ENCODE measurements around the gene ITGA1.

ITGA1 gene

DNA sequence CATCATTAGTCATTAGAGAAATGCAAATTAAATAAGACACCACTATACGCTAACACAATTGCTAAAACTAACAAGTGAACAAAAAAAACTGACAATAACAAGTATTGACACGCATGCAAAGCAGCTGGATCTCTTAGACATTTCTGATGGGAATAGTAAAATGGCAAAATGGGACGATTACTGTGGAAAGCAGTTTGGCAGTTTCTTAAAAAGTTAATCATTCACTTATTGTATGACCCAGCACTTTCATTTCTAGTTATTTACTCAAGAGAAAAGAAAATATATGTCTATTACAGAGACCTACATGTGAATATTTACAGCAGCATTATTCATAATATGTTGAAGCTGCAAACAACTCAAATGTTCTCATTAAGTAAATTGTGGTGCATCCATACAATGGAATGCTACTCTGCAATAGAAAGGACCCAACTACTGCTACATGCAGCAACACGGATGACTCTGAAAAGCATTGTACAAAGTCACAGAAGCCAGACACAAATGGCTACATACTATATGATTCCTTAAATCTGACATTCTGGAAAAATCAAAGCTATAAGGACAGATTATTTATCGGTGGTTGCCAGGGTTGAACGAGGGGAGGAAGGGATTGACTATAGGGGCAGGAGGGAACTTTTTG is 104.6 kb downstream of the ITGA1 start:
- H3K79me1 ChIP-seq (ENCODE audit: low read depth, low read length), result no peaks in the 10 kb centered on the region
- H3K27ac ChIP-seq (replicated peaks; ENCODE audit: low read length), result no peak overlapping the region

DNA sequence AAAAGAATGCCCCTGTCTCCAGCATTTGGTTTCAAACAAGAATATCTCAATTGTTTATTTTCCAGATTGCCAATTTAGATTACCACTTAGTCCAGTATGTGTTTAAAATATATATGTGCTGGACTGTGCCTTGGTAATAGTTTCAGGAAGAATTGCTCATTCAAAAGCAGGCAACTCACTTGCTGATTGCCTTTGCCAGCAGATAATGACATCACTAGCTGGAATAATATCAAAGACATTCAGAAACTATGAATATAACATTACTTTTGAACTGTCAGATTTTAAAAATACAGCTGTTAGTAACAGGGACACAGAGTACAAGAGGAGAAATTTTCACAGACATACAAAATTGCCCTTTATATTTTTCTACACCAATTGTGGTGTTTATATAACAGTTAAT is 105.4 kb downstream of the ITGA1 start:
- Histone ChIP-seq H2BK5ac (ENCODE audit: low read length) (no peak overlapping the region), H3K23ac (ENCODE audit: low read depth, low read length, poor library complexity) (no peak overlapping the region), H2AK5ac (ENCODE audit: low read depth, low read length) (no peak overlapping the region), H2AFZ (ENCODE audit: low read length) (no peak overlapping the region), H3K9me3 (replicated peaks in 1 of 2; ENCODE audit: control insufficient read depth in 2 of 2, insufficient read depth in 1 of 2, low read depth in 1 of 2, low read length in 2 of 2) (no peaks in the 10 kb centered on the region), H3K9ac (ENCODE audit: low read depth, low read length, poor library complexity) (no peak overlapping the region), H3K4me2 (ENCODE audit: insufficient read depth, low read length, poor library complexity, severe bottlenecking) (no peak overlapping the region), H3K27ac (replicated peaks; ENCODE audit: low read length) (no peak overlapping the region), H2BK120ac (ENCODE audit: low read depth, low read length) (no peak overlapping the region), H3K4ac (ENCODE audit: low read length) (no peak overlapping the region), H3K79me1 (ENCODE audit: low read depth, low read length) (no peaks in the 10 kb centered on the region), H2BK15ac (ENCODE audit: low read length) (no peak overlapping the region), H3K4me3 (ENCODE audit: low read length in 2 of 2) (no peak overlapping the region), H4K8ac (ENCODE audit: low read depth, low read length) (no peak overlapping the region), H3K14ac (ENCODE audit: low read length) (no peak overlapping the region), H2BK12ac (ENCODE audit: low read length) (no peak overlapping the region), H3K27me3 (ENCODE audit: control insufficient read depth in 3 of 3, insufficient read depth in 3 of 3, low read depth in 1 of 3, low read length in 3 of 3) (no peaks in the 10 kb centered on the region), H3K18ac (ENCODE audit: low read length) (no peak overlapping the region), H3K36me3 (replicated peaks in 1 of 2; ENCODE audit: control insufficient read depth in 2 of 2, insufficient read depth in 2 of 2, low read length in 2 of 2) (no peaks in the 10 kb centered on the region), H3K4me1 (ENCODE audit: control insufficient read depth in 2 of 2, insufficient read depth in 1 of 2, low read depth in 1 of 2, low read length in 2 of 2) (peaks cover 0 to 2% of the 10 kb centered on the region in 2 donors), H4K91ac (ENCODE audit: low read depth, low read length, poor library complexity) (no peak overlapping the region)
- DNase-seq (ENCODE audit: low spot score), result no peak

More for the DNA sequence above, 104.6 kb downstream of the ITGA1 start:
- H3K4me2 ChIP-seq (ENCODE audit: insufficient read depth, low read length, poor library complexity, severe bottlenecking), result no peak overlapping the region
- no peaks in the 10 kb centered on the region for H3K27me3 ChIP-seq (ENCODE audit: control insufficient read depth in 3 of 3, insufficient read depth in 3 of 3, low read depth in 1 of 3, low read length in 3 of 3)
- no peak overlapping the region for H4K8ac ChIP-seq (ENCODE audit: low read depth, low read length)
- peaks cover 0 to 2% of the 10 kb centered on the region in 2 donors for H3K4me1 ChIP-seq (ENCODE audit: control insufficient read depth in 2 of 2, insufficient read depth in 1 of 2, low read depth in 1 of 2, low read length in 2 of 2)
- no peaks in the 10 kb centered on the region for H3K36me3 ChIP-seq (replicated peaks in 1 of 2; ENCODE audit: control insufficient read depth in 2 of 2, insufficient read depth in 2 of 2, low read length in 2 of 2)
- no peak overlapping the region for H2AFZ ChIP-seq (ENCODE audit: low read length)
- H2BK120ac ChIP-seq (ENCODE audit: low read depth, low read length), result no peak overlapping the region
- H3K14ac ChIP-seq (ENCODE audit: low read length), result no peak overlapping the region
- no peak overlapping the region for H3K23ac ChIP-seq (ENCODE audit: low read depth, low read length, poor library complexity)
- no peak overlapping the region for H2BK5ac ChIP-seq (ENCODE audit: low read length)
- no peak overlapping the region for H3K18ac ChIP-seq (ENCODE audit: low read length)
- DNase-seq (ENCODE audit: low spot score), result no peak
- H2BK15ac ChIP-seq (ENCODE audit: low read length), result no peak overlapping the region
- H4K91ac ChIP-seq (ENCODE audit: low read depth, low read length, poor library complexity), result no peak overlapping the region
- no peak overlapping the region for H2AK5ac ChIP-seq (ENCODE audit: low read depth, low read length)
- H3K9ac ChIP-seq (ENCODE audit: low read depth, low read length, poor library complexity), result no peak overlapping the region
- no peak overlapping the region for H3K4me3 ChIP-seq (ENCODE audit: low read length in 2 of 2)
- H3K4ac ChIP-seq (ENCODE audit: low read length), result no peak overlapping the region
- H2BK12ac ChIP-seq (ENCODE audit: low read length), result no peak overlapping the region
- no peaks in the 10 kb centered on the region for H3K9me3 ChIP-seq (replicated peaks in 1 of 2; ENCODE audit: control insufficient read depth in 2 of 2, insufficient read depth in 1 of 2, low read depth in 1 of 2, low read length in 2 of 2)
- WGBS, 2 donors (ENCODE audit: extremely low coverage in 2 of 2, insufficient read length in 2 of 2, insufficient replicate concordance in 1 of 2), result no CpG with 5 or more reads among the region's 6 CpGs

DNA sequence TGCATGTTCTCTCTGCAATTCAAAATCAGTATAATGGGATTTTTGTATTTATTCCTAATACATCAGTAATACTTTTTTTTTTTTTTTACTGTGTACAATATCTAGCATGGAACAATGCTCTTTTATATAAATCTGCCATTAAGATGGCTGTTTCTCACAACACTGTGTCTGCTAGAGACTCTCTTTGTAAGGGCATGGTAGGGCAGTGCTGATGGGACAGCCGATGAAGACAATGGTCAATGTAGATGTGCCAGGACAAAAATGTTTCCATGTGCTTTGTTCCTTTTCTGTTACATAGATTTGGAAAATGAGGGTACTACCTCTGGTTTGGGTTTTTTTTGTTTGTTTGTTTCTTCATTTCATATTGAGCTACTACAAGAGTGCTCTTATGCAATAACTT is 106.1 kb downstream of the ITGA1 start:
- Histone ChIP-seq H3K79me1 (ENCODE audit: low read depth, low read length) (no peaks in the 10 kb centered on the region), H2AFZ (ENCODE audit: low read length) (no peak overlapping the region), H4K91ac (ENCODE audit: low read depth, low read length, poor library complexity) (no peak overlapping the region), H3K14ac (ENCODE audit: low read length) (no peak overlapping the region), H3K23ac (ENCODE audit: low read depth, low read length, poor library complexity) (no peak overlapping the region), H3K27me3 (ENCODE audit: control insufficient read depth in 3 of 3, insufficient read depth in 3 of 3, low read depth in 1 of 3, low read length in 3 of 3) (no peaks in the 10 kb centered on the region), H2BK120ac (ENCODE audit: low read depth, low read length) (no peak overlapping the region), H3K36me3 (replicated peaks in 1 of 2; ENCODE audit: control insufficient read depth in 2 of 2, insufficient read depth in 2 of 2, low read length in 2 of 2) (no peaks in the 10 kb centered on the region), H2AK5ac (ENCODE audit: low read depth, low read length) (no peak overlapping the region), H3K9ac (ENCODE audit: low read depth, low read length, poor library complexity) (no peak overlapping the region), H3K18ac (ENCODE audit: low read length) (no peak overlapping the region), H2BK12ac (ENCODE audit: low read length) (no peak overlapping the region), H4K8ac (ENCODE audit: low read depth, low read length) (no peak overlapping the region), H3K4me1 (ENCODE audit: control insufficient read depth in 2 of 2, insufficient read depth in 1 of 2, low read depth in 1 of 2, low read length in 2 of 2) (peaks cover 0 to 2% of the 10 kb centered on the region in 2 donors), H3K9me3 (replicated peaks in 1 of 2; ENCODE audit: control insufficient read depth in 2 of 2, insufficient read depth in 1 of 2, low read depth in 1 of 2, low read length in 2 of 2) (no peaks in the 10 kb centered on the region), H3K4ac (ENCODE audit: low read length) (no peak overlapping the region), H2BK15ac (ENCODE audit: low read length) (no peak overlapping the region), H3K27ac (replicated peaks; ENCODE audit: low read length) (no peak overlapping the region), H2BK5ac (ENCODE audit: low read length) (no peak overlapping the region), H3K4me2 (ENCODE audit: insufficient read depth, low read length, poor library complexity, severe bottlenecking) (no peak overlapping the region), H3K4me3 (ENCODE audit: low read length in 2 of 2) (no peak overlapping the region)
- DNase-seq (ENCODE audit: low spot score), result no peak
- WGBS, 2 donors (ENCODE audit: extremely low coverage in 2 of 2, insufficient read length in 2 of 2, insufficient replicate concordance in 1 of 2), result no CpG with 5 or more reads among the region's 1 CpG

DNA sequence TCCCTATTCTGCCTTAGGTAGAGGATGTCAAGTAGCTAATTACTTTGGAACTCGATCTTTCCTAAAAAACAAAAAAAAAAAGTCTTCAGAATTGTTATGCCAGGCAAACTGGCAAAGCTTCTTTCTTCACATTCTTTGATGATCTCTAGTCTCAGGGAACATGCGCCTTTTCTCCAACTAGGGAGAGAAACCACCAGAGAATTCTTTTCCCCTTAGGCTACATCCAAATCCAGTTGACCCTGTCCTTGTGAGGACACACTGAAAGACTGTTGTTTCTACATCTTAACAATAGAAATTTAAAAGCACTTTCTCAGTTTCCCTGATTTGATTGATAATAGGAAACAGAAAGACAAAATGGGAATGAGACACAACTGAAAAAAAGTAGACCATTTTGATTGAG is 106.7 kb downstream of the ITGA1 start:
- no peak overlapping the region for H3K4me2 ChIP-seq (ENCODE audit: insufficient read depth, low read length, poor library complexity, severe bottlenecking)
- H2AK5ac ChIP-seq (ENCODE audit: low read depth, low read length), result no peak overlapping the region
- H4K91ac ChIP-seq (ENCODE audit: low read depth, low read length, poor library complexity), result no peak overlapping the region
- H3K14ac ChIP-seq (ENCODE audit: low read length), result no peak overlapping the region
- DNase-seq (ENCODE audit: low spot score), result no peak
- H3K18ac ChIP-seq (ENCODE audit: low read length), result no peak overlapping the region
- H2BK5ac ChIP-seq (ENCODE audit: low read length), result no peak overlapping the region
- H2BK120ac ChIP-seq (ENCODE audit: low read depth, low read length), result no peak overlapping the region
- no peak overlapping the region for H3K4ac ChIP-seq (ENCODE audit: low read length)
- no peaks in the 10 kb centered on the region for H3K27me3 ChIP-seq (ENCODE audit: control insufficient read depth in 3 of 3, insufficient read depth in 3 of 3, low read depth in 1 of 3, low read length in 3 of 3)
- no peak overlapping the region for H3K9ac ChIP-seq (ENCODE audit: low read depth, low read length, poor library complexity)
- no peaks in the 10 kb centered on the region for H3K9me3 ChIP-seq (replicated peaks in 1 of 2; ENCODE audit: control insufficient read depth in 2 of 2, insufficient read depth in 1 of 2, low read depth in 1 of 2, low read length in 2 of 2)
- no peak overlapping the region for H3K4me3 ChIP-seq (ENCODE audit: low read length in 2 of 2)
- H3K36me3 ChIP-seq (replicated peaks in 1 of 2; ENCODE audit: control insufficient read depth in 2 of 2, insufficient read depth in 2 of 2, low read length in 2 of 2), result no peaks in the 10 kb centered on the region
- no peak overlapping the region for H4K8ac ChIP-seq (ENCODE audit: low read depth, low read length)
- no peaks in the 10 kb centered on the region for H3K79me1 ChIP-seq (ENCODE audit: low read depth, low read length)
- no peak overlapping the region for H3K27ac ChIP-seq (replicated peaks; ENCODE audit: low read length)
- H3K23ac ChIP-seq (ENCODE audit: low read depth, low read length, poor library complexity), result no peak overlapping the region
- no peak overlapping the region for H2BK12ac ChIP-seq (ENCODE audit: low read length)
- no peak overlapping the region for H2AFZ ChIP-seq (ENCODE audit: low read length)
- WGBS, 2 donors (ENCODE audit: extremely low coverage in 2 of 2, insufficient read length in 2 of 2, insufficient replicate concordance in 1 of 2), result no CpG with 5 or more reads among the region's 2 CpGs
- H2BK15ac ChIP-seq (ENCODE audit: low read length), result no peak overlapping the region
- peaks cover 0 to 2% of the 10 kb centered on the region in 2 donors for H3K4me1 ChIP-seq (ENCODE audit: control insufficient read depth in 2 of 2, insufficient read depth in 1 of 2, low read depth in 1 of 2, low read length in 2 of 2)
